Activated naive CD8-positive, alpha-beta T cell treated with anti-CD3 and anti-CD28 coated beads, Interleukin-2, amount 50 U/mL, for 16 hours (primary cell): Measurements from ENCODE around the gene USB1.
"Not testable (repeated sequence)": the region's sequence is repeated elsewhere in the genome, so short reads cannot be mapped to it uniquely, and the experiment has no call there.

Experiments used
- DNase-seq: peaks from one replicate; pipeline ENCODE4 v3.0.0-alpha.2; 2020; ENCODE audit warnings: low read depth, low spot score

Gene USB1

DNA sequence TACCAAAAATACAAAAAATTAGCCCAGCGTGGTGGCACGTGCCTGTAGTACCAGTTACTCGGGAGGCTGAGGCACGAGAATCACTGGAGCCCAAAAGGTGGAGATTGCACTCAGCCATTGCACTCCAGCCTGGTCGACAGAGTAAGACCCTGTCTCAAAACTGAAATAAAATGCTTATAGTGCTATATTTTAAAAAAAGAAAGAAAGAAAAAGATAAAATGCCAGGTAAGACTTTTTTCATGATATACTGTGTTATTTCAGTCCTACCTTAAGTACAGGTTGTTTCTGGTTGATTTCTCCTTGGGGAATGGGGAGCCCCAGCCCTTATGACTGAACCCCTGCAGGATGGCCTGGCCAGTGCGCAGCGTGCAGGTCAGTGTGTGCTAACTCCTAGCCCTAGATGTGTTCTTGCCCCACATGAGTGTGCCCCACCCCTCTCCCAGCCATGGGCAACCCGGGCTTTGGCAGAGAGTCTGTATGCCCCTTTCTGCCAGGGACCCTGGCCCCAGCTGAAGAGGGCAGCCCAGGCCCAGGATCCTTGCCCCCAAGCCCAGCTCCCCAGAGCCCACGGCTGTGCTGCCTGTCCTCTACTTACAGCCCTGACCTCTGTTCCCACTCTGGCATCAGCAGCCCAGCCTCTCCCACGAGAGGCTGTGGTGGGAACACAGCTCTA, 31.6 kb upstream of the USB1 start:
- DNase-seq: no peak

DNA sequence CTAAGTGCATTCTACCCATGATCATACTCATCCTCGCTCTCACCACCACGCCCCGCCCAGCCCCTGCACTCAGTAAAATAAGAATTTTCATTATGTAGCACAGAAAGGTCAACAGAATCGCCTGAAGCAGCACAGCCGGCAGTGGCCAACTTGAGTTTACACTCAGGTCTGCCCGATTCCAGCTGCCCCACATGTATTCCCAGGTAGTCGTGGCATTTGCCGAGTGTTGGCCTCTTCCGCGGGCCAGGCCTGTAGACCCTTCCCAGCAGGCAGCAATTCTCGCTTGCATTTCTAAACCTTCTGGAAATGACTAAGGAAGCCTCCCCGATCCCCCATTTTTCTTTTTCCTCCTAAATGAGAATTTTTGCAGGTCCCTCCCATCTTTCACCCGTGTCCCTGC, 30.9 kb upstream of the USB1 start:
- DNase-seq: no peak

DNA sequence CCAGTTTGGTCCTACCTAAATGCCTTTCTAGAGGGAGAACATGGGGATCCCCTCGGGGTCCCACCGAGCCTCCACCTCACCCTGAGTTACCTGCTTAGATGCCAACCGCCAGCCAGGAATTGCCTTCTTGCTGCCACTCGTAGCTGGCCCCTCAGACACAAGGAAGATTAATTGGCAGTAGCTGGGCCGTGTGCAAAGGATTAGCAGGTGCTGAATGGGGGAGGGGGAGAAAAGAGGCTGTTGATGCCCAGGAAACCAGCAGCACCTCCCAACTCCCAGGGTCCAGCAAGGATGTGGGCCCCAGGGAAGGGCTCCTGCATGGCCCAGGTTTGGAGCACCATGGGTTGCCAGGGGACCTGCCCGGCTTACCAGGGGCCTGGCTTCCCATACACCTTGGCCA, 30.2 kb upstream of the USB1 start, which contains the start of gene CNGB1:
Gene CNGB1, minus strand, starts transcription at position 159 of the 400 bp plus-strand sequence. CDS start 3,842 bp downstream, outside the sequence.
- DNase-seq: no peak

DNA sequence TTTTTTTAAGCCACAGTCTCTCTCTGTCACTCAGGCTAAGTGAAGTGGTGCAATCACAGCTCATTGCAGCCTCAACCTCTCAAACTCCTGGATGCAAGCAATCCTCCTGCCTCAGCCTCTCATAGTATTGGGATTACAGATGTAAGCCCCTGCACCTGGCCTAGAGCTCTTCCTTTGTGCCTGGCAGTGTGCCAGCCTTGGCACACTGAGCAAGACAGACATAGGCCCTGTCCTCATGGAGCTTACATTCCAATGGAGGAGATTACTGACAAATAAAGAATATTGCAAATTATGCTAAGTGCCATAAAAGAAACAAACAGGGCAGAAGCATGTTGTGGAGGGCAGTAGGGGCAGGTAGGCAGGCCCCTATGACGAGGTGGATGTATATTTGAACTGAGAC, 29.4 kb upstream of the USB1 start:
- no peak for DNase-seq

DNA sequence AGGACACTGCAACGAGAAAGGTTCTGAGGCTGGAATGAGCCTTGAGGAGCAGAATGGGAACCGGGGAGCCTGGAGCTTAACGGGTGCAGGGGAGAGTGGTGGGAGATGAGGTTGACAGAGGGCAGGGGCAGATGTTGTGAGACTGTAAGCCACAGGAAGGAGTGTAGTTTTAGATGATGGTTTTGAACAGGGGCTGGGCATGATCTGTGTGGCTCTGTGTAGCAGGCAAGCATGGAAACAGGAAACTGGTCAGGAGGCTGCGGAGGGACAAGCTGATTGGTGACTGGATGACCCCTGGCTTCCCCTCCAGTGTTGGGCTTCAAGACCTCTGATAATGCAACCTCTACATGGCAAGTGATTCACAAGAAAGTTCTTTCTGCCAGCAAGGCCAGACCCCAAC, 28.9 kb upstream of the USB1 start:
- DNase-seq: no peak

DNA sequence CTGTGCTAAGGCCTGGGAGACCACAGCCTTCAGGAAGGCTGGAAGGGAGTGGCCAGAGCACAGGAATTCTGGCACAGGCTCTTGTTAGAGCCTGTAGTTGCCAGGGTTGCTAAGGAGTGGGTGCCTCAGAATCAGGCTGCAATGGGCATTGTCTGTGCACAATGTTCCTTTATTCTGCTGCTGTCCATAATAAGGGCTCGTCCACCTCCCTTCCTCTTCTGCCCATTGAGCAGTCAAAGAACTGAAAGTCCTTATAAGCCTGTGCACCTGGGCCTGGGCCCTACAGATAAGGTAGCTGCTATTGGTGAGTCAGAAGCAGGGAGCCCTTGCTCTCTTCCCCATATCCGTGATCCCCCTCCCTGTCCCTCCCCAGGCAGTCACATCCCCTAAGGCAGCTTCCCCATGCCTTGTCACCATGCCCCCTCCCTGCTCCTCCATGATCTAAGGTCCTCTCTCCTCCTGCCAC, 24.8 kb upstream of the USB1 start:
- DNase-seq: no peak

DNA sequence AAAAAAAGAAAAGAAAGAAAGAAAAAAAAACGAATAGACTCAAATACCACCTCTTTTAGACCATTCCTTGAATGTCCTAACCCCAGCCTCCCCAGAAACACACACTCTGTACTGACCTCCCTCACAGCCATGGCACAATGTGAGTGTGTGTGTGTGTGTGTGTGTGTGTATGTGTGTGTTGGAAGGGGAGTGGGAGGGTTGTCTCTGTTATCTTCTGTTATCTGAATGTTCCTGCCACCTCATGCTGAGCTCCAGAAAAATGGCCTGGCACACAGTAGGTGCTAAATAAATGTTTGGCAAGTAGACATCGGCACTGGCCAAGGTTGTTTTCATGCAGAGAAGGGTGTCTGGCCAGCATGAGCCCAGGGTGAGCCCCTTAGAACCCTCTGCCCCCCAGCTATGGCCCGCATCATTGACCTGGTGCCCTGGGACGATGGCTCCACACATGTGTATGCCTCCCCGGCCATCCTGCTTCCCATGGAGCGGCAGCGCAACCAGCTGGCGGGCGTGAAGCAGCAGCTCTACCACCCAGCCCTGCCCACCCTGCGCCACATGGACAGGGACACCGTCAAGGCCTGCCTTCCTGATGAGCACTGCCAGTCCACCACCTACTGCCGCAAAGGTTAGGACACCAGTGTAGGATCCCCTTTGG, 23.7 kb upstream of the USB1 start:
- DNase-seq: no peak

DNA sequence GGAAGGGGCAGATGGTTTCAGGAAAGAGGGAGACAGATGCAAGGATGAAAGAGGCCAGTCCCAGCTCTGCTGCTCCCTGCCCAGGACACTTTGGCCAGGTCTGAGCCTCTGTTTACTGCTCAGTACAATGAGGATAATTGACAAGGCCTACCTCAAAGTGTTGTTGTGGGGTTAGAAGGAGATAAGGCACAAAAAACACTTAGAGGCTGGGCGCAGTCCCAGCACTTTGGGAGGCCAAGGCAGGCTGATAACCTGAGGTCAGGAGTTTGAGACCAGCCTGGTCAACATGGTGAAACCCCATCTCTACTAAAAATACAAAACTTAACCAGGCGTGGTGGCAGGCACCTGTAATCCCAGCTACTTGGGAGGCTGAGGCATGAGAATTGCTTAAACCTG, 23.1 kb upstream of the USB1 start:
- DNase-seq: not testable (repeated sequence)

DNA sequence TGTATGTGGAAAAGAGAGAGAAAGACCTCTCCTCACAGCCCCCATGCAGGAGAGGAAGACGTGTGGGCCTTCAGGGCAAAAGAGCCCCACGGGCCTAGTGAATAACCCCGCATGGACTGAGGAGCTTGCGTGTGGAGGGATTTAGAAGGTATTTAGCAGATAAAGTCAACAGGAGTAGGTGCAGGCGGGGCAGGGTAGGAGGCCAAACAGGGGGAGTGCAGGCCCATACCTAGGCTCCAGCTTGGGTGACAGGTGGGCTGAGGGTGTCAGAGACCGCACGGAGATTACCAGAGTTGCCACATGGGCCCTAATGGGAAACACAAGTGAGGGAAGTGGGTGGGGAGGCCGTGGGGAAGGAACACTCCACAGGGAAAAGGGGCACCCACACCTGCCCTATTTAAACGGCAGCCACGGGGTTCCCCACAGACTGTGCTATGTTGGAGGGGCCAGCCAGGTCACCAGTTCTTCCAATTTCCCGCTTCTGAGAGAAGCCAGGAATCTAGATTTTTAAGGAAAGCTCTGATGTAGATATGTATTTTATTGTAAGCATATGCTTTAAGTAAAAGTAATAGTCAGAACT, 22.1 kb upstream of the USB1 start:
- no peak for DNase-seq

DNA sequence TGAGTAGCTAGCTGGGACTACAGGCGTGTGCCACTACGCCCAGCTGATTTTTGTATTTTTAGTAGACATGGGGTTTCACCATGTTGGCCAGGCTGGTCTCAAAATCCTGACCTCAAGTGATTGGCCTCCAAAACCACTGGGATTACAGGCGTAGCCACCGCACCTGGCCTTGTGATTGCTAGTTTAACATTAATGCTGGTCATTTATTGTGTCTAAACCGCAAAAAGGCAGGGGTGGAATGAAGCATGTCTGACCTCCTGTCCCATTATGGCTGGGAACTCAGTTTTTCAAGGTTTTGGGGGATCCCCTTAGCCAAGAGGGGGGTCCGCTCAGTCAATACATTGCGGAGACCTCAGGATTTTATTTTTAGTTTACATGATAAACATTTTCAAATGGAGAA, 19.6 kb upstream of the USB1 start:
- no peak for DNase-seq

DNA sequence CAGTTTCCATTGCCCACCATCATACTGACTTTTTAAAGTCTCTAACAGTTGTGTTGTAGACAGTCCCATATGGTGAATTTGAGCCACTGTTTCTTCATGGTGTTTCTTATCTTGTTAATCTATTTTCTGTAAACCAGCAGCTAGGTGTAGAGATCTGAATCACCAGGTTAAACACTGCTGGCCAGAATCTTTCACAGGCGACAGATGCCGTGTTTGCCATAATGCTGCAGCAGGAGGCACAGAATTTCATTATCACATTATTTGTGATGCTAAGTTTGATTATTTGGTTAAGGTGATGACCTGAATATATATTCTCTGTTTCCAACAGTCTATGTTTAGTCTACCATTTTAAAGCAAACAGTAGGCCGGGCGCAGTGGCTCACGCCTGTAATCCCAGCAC, 18.8 kb upstream of the USB1 start:
- no peak for DNase-seq

DNA sequence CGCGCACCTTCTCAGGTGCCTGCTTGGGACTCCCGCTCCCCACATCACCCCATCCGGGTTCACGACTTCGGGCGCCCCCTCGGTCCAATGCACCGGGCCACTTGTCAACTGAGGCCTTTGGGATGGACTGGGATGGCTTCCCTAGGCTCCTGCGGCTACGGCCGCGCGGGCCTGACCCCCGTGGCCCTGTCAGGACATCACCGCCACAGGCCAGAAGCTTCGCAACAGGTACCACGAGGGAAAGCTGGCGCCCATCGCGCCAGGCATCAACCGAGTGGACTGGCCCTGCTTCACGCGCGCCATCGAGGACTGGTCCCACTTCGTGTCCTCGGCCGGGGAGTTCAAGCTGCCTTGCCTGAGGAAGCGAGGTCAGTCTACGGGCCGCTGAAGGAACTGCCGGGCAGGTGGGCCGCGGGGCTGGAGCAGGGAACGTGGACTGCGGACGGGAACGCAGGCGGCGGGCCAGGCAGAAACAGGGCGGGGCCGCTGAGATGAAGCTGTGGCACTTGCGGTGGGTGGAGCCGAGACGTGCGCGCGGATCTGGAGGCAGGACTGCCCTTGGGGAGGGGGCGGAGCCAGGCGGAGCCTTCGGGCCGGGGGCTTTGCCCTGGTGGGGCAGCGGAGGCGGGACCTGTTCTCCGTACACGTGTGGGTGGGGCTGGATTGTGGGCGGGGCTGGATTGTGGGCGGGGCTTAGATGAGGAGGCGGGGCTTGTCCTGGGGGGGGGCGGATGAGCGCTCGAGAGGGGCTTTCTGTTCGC, 16.6 kb upstream of the USB1 start:
- DNase-seq: peak; percentile 87

DNA sequence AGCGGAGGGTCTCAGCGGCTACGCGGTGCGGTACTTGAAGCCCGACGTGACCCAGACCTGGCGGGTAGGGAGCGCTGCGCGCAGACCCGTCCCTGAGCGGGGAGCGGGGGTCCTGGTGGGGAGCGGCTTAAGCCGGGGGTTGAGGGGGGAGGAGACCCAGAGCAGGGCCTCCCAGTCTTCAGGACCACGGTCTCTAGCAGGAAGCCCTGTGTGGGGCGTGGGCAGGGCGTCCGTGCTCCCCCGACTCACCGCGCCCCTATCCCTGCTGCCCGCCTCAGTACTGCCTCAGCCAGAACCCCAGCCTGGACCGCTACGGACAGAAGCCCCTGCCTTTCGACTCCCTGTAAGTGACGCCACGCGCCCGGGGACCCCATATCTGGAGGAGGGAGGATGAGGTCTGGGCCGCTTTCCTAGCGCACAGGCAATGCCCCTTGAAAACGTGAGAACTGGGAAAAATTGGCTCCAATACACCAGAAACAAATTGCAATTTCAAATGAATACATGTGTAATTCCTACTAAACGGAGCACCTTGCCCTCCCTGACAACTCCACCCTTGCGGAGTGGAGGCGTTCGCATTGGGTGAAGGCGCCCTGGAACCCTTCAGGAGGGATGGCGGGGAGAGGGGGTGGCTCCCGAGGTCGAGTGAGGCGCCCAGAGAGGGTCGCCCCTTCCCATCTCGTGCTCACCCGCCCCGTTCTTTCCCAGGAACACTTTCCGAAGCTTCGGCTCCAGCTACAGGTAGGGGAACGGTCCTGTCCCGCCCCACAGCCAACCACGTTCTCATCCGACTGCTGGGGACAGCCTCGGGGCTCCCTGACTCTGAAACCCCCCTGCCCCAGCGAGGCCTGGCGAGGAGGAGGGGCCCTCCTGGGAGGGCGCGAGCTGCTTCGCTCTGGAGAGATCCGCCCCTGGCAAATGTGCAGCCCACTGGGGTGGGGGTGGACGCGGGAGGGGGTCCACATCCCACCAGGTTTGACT, 15.7 kb upstream of the USB1 start:
- DNase-seq: no peak

DNA sequence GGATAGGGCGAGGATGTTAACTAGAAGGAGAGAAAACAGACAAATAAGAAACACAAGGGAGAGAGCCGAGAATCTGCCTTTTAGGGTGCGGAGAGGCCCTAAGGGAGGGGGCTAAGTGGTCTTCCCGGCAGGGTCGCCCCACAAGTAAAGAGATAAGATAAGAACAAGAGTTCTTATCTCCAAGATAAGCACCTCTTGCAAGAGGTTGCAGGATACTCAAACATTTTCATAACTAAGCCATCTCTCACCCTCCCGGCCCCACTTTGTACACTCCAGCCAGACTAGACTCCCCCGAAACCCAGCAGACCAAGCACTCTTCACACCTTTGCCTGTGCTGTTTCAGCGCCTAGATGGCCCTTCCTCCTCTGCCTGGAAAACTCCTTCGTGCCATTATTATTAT, 15.0 kb upstream of the USB1 start:
- no peak for DNase-seq

DNA sequence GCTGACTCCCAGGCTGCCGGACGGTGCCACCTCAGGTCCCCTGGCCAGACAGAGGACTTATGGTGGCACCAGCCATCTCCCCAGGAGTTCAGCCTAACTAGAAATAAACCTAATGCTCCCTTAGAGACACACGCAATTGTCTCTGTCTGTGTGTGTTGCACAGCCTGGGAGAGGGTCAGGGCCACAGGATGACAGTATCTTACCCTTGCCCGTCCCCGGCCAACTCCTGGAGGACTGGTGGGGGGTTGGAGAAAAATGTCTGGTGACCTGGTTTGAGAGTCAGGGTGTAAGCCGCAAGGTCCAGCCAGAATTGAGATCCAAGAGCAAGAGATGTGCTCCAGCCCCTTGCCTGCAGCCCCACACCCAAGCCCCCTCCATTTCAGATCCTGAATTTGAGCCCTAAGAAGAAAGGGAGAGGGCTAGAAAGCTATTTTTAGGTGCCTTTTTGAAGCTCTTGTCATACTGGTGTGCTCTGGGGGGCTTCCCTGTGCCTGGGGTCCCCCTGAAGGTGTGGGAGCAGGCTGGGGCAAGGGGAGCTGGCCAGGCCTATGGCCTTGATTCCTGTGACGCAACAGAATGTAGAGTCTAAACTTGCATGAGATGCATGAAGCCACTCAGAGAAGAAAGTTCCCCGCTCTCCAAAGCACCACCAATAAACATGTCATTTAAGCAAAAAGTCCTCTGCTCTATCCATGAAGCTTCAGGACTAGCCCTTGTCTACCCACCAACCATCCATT, 13.6 kb upstream of the USB1 start:
- no peak for DNase-seq

DNA sequence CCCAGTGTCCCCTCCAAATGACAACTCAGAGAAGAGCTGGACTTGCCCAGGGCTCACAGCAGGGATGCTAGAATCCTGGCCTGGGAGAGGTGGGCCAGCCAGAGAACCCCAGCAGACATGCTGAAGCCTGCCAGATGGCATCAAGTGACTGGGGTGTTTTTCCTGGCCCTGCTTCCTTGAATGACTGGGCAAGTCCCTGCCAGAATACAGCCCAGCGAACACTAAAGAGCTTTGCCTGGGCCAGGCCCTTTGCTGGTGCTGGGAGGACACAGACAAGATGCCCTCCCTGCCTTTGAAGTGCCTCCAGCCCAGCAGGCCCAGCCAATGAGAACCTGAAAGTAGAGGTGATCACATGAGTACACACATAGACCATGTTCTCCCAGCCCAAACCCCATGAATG, 12.3 kb upstream of the USB1 start:
- no peak for DNase-seq

DNA sequence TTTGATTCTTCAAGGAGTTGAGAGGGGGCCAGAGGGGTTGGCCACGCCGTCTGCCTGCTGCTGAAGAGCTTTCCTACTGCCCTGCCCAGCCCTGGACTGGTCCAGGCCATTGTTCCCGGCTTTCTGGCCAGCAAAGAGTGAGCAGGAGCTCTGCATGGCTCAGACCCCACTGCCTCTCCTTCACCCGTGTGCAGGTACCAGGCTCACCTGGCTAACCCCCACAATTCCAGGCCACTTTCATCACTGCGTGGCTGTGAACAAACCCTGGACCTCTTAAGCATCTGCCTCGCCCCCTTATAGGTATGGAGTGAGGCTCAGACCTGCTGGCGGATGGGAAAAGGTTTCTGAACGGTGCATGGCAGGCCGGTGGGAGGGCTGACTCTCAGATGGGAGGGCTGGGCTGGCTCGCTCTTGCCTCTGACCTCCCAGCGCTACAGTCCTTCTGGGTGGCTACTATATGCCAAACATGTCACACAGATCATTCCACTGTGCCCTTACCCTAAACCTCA, 9.6 kb upstream of the USB1 start:
- no peak for DNase-seq

DNA sequence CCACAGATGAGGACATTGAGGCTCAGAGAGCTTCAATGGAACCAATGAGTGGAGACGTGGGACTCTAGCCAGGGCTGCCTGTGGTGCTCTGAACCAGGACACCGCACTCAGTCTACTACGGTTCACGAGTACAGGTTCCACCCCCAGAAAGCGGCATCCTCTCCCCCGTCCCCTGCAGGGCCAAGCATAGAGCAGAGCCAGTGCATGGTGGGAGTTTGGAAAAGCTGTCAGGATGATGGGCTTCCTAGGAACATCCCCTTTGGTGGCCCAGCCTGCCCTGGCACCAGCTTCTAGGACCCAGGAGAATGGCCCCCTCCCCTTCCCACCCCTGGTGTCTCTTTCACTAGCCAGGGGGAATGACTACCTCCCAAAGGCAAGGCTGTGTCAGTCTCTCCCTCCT, 9.1 kb upstream of the USB1 start:
- DNase-seq: no peak

DNA sequence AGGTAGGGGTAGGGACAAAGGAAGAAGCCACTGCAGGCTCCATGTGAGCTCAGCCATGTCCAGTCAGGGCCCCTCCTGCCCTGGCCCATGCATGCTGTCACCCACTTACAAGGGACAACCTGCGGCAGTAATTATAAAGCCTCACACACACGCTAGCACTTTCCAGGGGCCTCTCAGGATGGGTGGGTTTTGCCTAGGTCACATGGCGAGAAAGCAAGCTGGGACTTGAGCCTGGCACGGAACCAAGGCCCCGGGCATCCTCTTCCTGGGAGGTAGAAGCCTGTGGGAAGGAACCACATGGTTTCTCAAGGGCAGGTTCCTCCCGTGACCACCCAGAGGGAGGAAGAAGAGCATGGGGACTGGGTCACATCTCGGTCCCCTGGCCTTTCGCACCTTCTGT, 7.8 kb upstream of the USB1 start:
- DNase-seq: no peak

DNA sequence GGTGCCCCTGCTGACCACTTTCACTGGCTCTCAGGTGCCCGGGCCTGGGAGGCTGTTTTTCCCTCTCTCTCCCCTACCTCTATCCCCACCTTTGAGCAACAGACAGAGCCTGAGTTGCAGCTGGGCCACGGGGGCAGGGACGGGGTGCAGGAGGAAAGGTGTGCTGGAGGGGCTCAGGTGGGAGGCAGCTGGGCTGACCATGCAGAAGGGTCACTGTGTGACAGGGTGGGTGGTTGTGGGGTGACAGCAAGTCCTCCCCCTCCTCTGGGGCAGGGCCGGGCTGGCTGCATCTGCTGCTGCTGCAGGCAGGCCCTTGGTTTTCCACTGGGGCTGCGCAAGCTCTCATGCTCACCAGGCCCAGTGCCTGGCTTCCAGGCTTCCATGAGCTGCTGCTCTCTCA, 7.3 kb upstream of the USB1 start:
- DNase-seq: no peak
